ENCODE measurements around the gene SLC9A9. TPM values are rescaled to one million over a fixed set of nuclear protein-coding genes. Genes with fewer than 3 reads are reported as not detected.
A peak's percentile ranks its signal among the peaks of the same experiment; 100 is the strongest.

The SLC9A9 gene
- total RNA-seq, 3 donors from 2014 or later = 6.2 to 17.3 (median 7.8) TPM

DNA sequence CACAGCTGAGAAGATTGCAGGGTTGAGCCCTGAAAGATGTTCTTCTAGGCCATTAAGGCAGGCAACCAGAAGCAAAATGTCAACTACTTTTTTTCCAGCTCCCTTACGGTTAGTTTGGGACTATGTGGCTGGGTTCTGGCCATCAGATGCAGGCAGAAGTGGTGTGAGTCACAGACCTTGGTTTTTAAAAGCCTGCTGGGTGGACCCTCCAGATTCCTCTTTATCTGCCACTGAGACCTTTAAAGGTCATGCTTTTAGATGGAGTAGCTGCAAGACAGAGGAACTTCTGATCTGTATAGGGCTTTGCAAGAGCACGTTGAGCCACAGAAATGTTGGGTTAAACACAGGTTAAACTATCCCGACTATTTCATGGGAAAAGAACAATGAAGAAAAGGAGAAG, 625.8 kb downstream of the SLC9A9 start:
- Histone ChIP-seq H3K9me3 (no peaks in the 10 kb centered on the region), H3K4me1 (no peaks in the 10 kb centered on the region), H3K27ac (no peak overlapping the region), H3K27me3 (no peaks in the 10 kb centered on the region), H3K36me3 (no peaks in the 10 kb centered on the region), H3K4me3 (no peak overlapping the region)
- TF ChIP-seq POLR2A (IDR thresholded peaks at IDR 0.05) (no peak), POLR2AphosphoS5 (IDR thresholded peaks at IDR 0.05) (no peak)
- TF ChIP-seq, protein P1, sequence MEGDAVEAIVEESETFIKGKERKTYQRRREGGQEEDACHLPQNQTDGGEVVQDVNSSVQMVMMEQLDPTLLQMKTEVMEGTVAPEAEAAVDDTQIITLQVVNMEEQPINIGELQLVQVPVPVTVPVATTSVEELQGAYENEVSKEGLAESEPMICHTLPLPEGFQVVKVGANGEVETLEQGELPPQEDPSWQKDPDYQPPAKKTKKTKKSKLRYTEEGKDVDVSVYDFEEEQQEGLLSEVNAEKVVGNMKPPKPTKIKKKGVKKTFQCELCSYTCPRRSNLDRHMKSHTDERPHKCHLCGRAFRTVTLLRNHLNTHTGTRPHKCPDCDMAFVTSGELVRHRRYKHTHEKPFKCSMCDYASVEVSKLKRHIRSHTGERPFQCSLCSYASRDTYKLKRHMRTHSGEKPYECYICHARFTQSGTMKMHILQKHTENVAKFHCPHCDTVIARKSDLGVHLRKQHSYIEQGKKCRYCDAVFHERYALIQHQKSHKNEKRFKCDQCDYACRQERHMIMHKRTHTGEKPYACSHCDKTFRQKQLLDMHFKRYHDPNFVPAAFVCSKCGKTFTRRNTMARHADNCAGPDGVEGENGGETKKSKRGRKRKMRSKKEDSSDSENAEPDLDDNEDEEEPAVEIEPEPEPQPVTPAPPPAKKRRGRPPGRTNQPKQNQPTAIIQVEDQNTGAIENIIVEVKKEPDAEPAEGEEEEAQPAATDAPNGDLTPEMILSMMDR (IDR thresholded peaks at IDR 0.05) = no peak
- no peak for DNase-seq (ENCODE audit: low spot score in 2 of 2)
- intact Hi-C loops (cut with DNase I; ENCODE audit: low total_unique reads) = loop anchor here (5.0 to 10.0 kb wide), 2 partner anchors 422 to 960 kb away; no protein-coding TSS in a partner anchor

DNA sequence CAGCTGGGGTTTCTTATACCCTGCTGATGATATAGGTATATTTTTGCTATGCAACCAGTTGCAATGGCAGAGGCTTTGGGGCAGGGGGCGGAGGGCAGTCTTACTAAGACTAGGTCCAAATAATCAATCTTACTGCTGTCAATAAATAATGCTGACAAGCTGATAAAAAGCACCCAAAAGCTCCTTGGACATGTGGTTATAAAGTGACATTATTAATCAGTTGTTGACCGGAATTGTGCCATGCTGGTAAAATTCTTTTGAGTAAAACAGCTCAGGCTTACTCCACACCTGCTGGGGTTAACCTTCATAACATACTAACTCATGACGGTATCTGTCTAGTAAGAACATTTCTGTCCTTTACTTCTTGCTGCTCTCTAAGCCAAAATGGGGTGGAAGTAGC, 626.8 kb downstream of the SLC9A9 start:
- Histone ChIP-seq H3K27me3 (no peaks in the 10 kb centered on the region), H3K27ac (no peak overlapping the region), H3K36me3 (no peaks in the 10 kb centered on the region), H3K4me1 (no peaks in the 10 kb centered on the region), H3K4me3 (no peak overlapping the region), H3K9me3 (no peaks in the 10 kb centered on the region)
- intact Hi-C loops (cut with DNase I; ENCODE audit: low total_unique reads) = loop anchor here (5.0 to 10.0 kb wide), 2 partner anchors 423 to 959 kb away; no protein-coding TSS in a partner anchor
- no peak for DNase-seq (ENCODE audit: low spot score in 2 of 2)
- no peak for TF ChIP-seq POLR2AphosphoS5 (IDR thresholded peaks at IDR 0.05)
- TF ChIP-seq, protein P1 (IDR thresholded peaks at IDR 0.05) = no peak
- no peak for TF ChIP-seq POLR2A (IDR thresholded peaks at IDR 0.05)

DNA sequence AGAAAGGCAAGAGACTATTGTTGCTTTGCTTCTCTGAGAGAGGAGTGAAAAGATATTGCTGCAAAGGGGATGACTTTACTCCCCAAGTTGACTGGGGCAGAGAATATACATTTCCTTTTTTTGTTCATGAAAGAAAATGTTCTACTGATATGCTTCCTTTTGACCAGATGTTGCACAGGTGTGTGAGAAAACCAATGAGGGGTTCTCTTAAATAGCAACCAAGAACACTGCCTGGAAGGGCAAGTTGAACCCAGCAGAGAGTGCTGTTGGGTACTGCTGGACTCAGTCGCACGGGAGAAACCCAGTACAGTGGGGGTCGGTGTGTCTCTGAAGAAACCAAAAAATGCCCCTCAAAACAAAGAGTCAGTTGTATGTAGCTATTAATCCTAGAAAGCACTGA, 627.5 kb downstream of the SLC9A9 start:
- intact Hi-C loops (cut with DNase I; ENCODE audit: low total_unique reads) = loop anchor here (5.0 to 10.0 kb wide), 2 partner anchors 424 to 958 kb away; no protein-coding TSS in a partner anchor
- DNase-seq (ENCODE audit: low spot score in 2 of 2) = no peak
- Histone ChIP-seq H3K4me1 (no peaks in the 10 kb centered on the region), H3K27me3 (no peaks in the 10 kb centered on the region), H3K36me3 (no peaks in the 10 kb centered on the region), H3K9me3 (no peaks in the 10 kb centered on the region), H3K4me3 (no peak overlapping the region), H3K27ac (no peak overlapping the region)
- TF ChIP-seq, protein P1 (IDR thresholded peaks at IDR 0.05) = no peak
- no peak for TF ChIP-seq POLR2A (IDR thresholded peaks at IDR 0.05)
- TF ChIP-seq POLR2AphosphoS5 (IDR thresholded peaks at IDR 0.05) = no peak

DNA sequence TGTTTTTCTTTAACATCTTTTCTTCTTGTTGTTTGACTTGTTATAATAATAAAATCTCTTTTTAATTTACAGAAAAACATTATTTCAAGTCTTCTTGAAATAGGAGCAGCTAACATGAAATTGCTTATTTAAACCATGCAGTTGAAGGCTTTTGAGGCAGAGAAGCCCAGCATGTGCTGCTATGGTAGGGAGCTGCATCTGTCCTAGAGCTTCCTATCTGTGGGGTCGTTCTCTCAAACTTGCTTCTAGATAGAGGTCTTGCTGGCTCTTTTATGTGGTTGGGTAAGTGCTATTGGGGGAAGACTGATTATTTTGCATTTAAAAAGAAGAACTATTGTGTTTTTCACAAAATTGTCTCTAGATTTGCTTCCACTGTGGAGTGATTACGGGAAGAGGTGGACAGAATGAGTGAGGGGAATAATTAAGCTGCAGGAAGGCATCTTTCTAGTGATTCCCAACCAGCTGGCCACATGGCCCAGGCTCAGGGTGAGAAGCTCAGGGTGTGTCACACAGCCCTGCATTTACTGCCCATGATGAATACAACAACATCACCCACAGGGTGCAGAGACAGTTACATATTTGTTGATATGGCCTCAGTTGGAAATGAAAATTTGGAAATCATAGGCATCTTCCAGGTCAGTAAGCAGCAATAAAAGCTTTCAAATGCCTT, 630.0 kb downstream of the SLC9A9 start:
- no peak for DNase-seq (ENCODE audit: low spot score in 2 of 2)
- Histone ChIP-seq H3K4me3 (no peak overlapping the region), H3K9me3 (no peaks in the 10 kb centered on the region), H3K27ac (no peak overlapping the region), H3K27me3 (no peaks in the 10 kb centered on the region), H3K4me1 (no peaks in the 10 kb centered on the region), H3K36me3 (no peaks in the 10 kb centered on the region)
- TF ChIP-seq, protein P1 (IDR thresholded peaks at IDR 0.05) = no peak
- no peak for TF ChIP-seq POLR2A (IDR thresholded peaks at IDR 0.05)
- no peak for TF ChIP-seq POLR2AphosphoS5 (IDR thresholded peaks at IDR 0.05)
- intact Hi-C loops (cut with DNase I; ENCODE audit: low total_unique reads) = no loop called here

DNA sequence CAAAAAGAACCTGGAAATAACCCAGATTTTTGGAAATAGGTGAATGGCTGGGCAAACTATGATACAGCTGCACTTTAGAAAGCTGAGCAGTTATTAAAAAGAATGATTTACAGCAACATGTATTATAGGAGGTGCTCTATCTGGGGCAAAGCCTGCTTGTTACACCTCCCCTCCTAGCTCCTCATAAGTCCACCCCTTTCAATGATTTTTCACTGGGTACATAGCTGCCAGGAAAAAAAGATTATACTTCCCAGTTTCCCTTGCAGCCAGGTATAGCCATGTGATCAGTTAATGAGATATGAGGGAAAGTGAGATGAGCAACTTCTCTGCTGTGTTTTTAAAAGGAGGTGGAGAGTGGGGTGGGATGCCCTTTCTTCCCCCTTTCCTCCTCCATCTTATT, 631.0 kb downstream of the SLC9A9 start:
- H3K27ac ChIP-seq = peak overlapping the region; percentile 30 to 64
- intact Hi-C loops (cut with DNase I; ENCODE audit: low total_unique reads) = no loop called here
- H3K27me3 ChIP-seq = no peaks in the 10 kb centered on the region
- H3K4me3 ChIP-seq = no peak overlapping the region
- no peak for DNase-seq (ENCODE audit: low spot score in 2 of 2)
- no peaks in the 10 kb centered on the region for H3K4me1 ChIP-seq
- H3K9me3 ChIP-seq = no peaks in the 10 kb centered on the region
- TF ChIP-seq POLR2AphosphoS5 (IDR thresholded peaks at IDR 0.05) = no peak
- TF ChIP-seq, protein P1 (IDR thresholded peaks at IDR 0.05) = no peak
- no peak for TF ChIP-seq POLR2A (IDR thresholded peaks at IDR 0.05)
- H3K36me3 ChIP-seq = no peaks in the 10 kb centered on the region

Measured in breast epithelium (tissue), 4 donors.